Ectodermal cell (in vitro differentiated cells): ENCODE results near the gene TPRKB.
"Not testable (repeated sequence)": the region's sequence is repeated elsewhere in the genome, so short reads cannot be mapped to it uniquely, and the experiment has no call there.

Source experiments
- H3K27ac ChIP-seq: 2 replicates; pipeline ENCODE4 v1.7.0; 2013; ENCODE audit warnings: mild to moderate bottlenecking, low read depth, low read length; ENCODE audit not compliant: insufficient read depth, poor library complexity, severe bottlenecking
- H3K27me3 ChIP-seq: 2 replicates; pipeline ENCODE4 v1.7.0; 2013; ENCODE audit warnings: mild to moderate bottlenecking, low read length; ENCODE audit not compliant: insufficient read depth, control insufficient read depth, poor library complexity, severe bottlenecking
- H3K36me3 ChIP-seq: one replicate; pipeline ENCODE4 v1.7.0; 2013; ENCODE audit warnings: low read length; ENCODE audit not compliant: control insufficient read depth, insufficient read depth
- H3K4me1 ChIP-seq: one replicate; pipeline ENCODE4 v1.7.0; 2013; ENCODE audit warnings: low read length; ENCODE audit not compliant: control insufficient read depth, insufficient read depth
- H3K4me3 ChIP-seq: 2 replicates; pipeline ENCODE4 v1.7.0; 2013; ENCODE audit warnings: low read depth, low read length, control low read depth; ENCODE audit not compliant: insufficient read depth
- H3K9me3 ChIP-seq: 2 replicates; pipeline ENCODE4 v1.7.0; 2013; ENCODE audit warnings: mild to moderate bottlenecking, low read length, moderate library complexity; ENCODE audit not compliant: control insufficient read depth
- WGBS, 2 experiments: methylation state at CpG; one replicate each; pipeline ENCODE4 v1.1.7; 2013; ENCODE audit warnings: missing lambda C conversion rate in 2 of 2; 5-methylcytosine and 5-hydroxymethylcytosine counted together

The TPRKB gene

DNA sequence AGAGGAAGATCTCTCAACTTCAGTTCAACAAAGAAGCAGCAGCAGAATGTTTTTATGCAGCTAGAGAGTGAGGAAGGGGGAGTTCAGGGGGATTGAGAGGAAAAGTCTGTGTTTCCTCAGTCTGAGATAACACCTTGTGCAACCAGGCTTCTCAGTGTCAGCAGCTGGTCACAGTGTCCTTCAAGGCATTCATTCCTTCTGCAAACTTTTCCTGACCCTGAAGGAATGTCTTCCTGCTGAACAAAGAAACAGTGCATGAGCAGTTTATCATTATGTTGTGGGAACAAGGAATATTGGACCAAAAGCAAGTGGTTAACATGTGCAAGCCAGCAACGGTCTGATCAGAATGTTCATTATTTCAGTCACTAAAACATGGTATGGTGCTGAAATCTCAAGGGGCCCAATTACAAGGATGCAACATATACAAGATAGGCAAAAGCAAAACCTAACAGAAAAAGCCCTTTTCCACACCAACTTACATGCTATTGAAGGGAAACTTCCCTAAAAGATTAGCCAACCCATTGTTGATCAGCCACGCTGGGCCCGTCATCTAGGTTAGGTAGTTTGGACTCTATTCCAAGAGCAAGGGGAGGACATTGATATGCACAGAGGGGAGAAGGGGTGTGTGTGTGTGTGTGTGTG is 34.2 kb downstream of the TPRKB start:
- not testable (repeated sequence) for H3K27me3 ChIP-seq, H3K9me3 ChIP-seq, H3K27ac ChIP-seq, H3K36me3 ChIP-seq, H3K4me1 ChIP-seq, H3K4me3 ChIP-seq
- 89 to 94% methylated on average over 3 of the region's 3 CpGs for WGBS, 2 experiments

DNA sequence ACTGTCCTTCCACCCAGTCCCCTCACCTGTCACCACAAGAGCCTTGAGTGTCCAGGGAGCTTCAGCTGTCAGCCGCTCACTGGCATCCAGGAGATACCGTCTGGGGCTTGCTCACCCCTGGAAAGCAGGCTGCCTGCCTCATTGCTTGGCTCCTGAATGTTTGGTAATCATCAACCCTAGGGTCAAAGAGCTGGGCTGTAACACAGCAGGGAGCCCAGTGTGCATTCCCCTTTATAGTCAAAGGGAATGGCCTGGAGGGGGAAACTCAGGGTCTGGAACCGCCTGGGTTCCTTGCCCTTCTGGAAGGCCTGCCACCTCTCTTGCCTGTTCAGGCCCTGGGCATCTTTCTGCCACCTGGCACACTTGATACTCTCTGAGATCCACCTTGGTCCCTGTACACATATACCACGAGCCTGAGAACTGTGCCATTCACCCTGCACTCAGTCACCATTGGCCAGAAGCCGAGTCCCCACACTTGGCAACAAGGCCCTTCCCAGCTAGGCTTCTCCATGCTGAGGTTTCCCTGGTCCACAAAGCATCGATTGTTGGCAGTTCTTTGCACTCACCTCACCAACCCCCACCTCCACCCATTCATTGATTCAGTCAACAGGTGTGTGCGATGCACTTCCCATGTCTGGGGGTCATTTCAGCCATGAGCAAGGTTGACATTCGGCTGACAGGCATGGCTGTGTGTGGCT is 35.0 kb downstream of the TPRKB start:
- 83 to 86% methylated on average over 8 of the region's 8 CpGs for WGBS, 2 experiments
- no peaks in the 10 kb centered on the region for H3K9me3 ChIP-seq
- peaks cover 8% of the 10 kb centered on the region for H3K27me3 ChIP-seq
- no peaks in the 10 kb centered on the region for H3K36me3 ChIP-seq
- no peak overlapping the region for H3K27ac ChIP-seq
- H3K4me1 ChIP-seq: no peaks in the 10 kb centered on the region
- H3K4me3 ChIP-seq: no peak overlapping the region

DNA sequence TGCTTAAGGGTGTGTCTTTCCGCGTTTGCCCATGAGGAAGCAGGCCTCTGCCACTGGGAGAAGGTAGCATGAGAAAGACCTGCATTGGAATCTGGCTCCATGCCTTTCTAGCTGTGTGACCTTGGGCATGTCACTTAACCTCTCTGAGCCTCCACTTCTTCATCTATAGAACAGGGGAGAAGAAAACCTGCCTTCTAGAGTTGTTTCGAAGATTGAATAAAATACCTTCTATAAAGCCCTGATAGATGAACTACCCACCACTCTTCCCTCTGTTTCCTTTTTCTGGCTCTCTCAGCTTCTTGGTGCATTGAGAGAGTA is 35.7 kb downstream of the TPRKB start:
- not testable (repeated sequence) for H3K9me3 ChIP-seq, H3K4me1 ChIP-seq, H3K4me3 ChIP-seq, H3K27me3 ChIP-seq, H3K27ac ChIP-seq, H3K36me3 ChIP-seq
- 83 to 87% methylated on average over 1 of the region's 3 CpGs for WGBS, 2 experiments

DNA sequence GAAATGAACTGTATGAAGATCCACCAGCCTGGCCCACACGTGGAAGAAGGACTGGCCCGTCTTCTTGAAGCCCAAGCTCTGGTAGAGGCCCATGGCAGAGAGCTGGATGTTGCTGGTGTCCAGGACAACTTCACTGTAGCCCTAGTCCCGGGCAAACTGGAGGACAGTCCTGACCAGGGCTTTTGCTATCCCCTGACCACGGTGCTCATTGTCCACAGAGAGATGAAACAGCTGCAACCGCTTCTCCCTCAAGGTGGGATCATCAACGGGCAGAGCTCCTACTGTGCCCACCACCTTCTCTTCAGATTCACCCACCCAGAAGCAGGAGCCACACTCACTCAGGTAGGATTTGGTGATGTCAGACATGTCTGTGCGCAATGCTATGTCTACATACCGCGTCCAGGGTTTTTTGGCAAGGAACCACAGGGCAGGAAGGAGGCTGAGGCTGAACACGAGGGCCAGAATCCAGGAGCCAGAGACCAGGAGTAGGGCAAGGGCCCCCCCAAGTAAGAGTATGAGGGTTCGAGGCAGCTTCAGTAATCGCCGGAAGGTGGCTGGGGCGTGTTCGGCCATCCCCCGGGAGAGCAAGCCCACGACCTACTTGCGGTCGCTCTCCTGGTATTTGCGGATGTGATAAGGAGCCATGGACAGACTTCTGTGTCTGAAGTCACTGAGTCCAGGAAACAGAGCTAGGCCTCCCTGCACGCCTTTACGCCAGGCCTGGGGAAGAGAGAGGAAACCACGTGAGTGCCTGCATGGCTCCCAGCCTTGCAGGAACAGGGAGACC is 36.3 kb downstream of the TPRKB start:
- no peak overlapping the region for H3K27ac ChIP-seq

DNA sequence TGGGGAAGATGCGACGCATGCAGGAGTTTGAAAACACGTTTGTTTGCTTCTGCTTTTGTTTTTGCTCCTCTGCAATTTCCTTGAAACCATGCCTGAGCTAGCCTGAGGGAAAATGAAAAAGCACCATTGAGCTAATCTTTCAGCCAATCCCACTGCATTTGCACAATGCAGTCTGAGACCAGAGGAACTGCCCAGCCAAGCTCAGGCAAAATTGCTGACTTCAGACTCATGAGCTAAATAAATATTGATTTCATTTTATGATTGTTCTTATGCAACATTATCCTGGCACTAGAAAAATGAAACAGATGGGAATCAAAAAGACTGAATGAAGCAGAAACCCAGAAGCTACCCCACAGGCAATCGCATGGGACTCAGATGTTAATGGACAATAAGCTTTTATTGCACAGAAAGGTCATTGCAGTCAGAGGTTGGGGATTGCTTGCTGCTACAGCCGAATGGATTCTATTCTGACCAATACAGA is 37.0 kb downstream of the TPRKB start:
- Histone ChIP-seq H3K27me3 (peaks cover 12% of the 10 kb centered on the region), H3K27ac (no peak overlapping the region), H3K36me3 (no peaks in the 10 kb centered on the region), H3K4me1 (no peaks in the 10 kb centered on the region), H3K4me3 (no peak overlapping the region), H3K9me3 (no peaks in the 10 kb centered on the region)
- WGBS, 2 experiments: 85% methylated on average over 5 of the region's 5 CpGs

More for the DNA sequence above, 36.3 kb downstream of the TPRKB start:
- 91 to 92% methylated on average over 22 to 23 of the region's 23 CpGs for WGBS, 2 experiments
- Histone ChIP-seq H3K9me3 (no peaks in the 10 kb centered on the region), H3K27me3 (peaks cover 8% of the 10 kb centered on the region), H3K36me3 (no peaks in the 10 kb centered on the region), H3K4me1 (no peaks in the 10 kb centered on the region), H3K4me3 (no peak overlapping the region)

DNA sequence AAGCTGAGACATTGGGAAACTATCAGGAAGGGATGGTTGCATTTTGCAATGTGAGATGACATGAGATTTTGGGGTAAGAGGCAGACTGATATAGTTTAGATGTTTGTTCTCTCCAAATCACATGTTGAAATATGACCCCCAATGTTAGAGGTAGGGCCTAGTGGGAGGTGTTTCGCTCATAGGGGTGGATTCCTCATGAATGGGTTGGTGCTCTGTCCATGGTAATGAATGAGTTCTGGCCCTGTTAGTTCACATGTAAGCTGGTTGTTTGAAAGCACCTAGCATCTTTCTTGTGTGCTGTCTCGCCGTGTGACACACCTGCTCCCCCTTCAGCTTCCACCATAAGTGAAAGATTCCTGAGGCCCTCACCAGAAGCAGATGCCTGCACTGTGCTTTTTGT is 37.7 kb downstream of the TPRKB start:
- Histone ChIP-seq H3K4me1 (no peaks in the 10 kb centered on the region), H3K36me3 (no peaks in the 10 kb centered on the region), H3K27me3 (peaks cover 13% of the 10 kb centered on the region), H3K9me3 (no peaks in the 10 kb centered on the region), H3K4me3 (no peak overlapping the region), H3K27ac (no peak overlapping the region)
- 86 to 91% methylated on average over 3 of the region's 3 CpGs for WGBS, 2 experiments

DNA sequence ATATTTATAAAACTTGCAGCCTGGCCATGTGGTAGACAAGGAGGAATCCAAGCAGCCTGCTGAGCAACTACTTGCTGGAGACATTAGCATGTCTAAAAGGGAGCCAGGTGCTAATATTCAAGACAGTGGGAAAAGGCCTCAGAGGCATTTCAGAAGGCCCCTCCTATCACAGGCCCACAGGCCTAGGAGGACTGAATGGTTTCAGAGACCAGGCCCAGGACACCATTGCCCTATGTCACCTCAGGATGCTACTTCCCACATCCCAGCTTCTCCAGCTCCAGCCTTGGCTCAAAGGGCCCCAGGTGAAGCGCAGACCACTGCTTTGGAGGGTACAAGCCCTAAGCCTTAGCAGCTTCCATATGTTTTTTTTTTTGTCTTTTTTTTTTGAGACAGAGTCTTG is 39.0 kb downstream of the TPRKB start:
- Histone ChIP-seq H3K36me3 (no peaks in the 10 kb centered on the region), H3K27me3 (peaks cover 9% of the 10 kb centered on the region), H3K4me3 (no peak overlapping the region), H3K4me1 (no peaks in the 10 kb centered on the region), H3K27ac (no peak overlapping the region), H3K9me3 (no peaks in the 10 kb centered on the region)
- 62 to 71% methylated on average over 1 of the region's 1 CpG for WGBS, 2 experiments

DNA sequence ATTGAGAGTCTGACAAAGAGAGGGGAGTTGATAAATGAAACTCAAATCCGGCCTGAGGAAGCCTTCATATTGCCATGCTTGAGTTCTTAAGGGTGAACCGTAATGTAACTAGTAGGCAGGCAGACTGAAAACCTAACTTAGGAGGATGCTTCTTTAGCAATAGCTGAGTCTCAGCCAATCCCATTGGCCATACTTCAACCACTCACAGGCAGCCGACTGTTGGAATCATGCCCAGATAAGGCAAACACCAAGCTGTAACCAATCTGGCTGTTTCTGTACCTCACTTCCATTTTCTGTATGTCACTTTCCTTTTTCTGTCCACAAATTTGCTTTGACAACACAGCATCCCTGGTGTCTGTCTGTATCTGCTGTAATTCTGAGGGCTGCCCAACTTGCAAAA is 39.5 kb downstream of the TPRKB start:
- Histone ChIP-seq H3K27ac (no peak overlapping the region), H3K9me3 (no peaks in the 10 kb centered on the region), H3K4me3 (no peak overlapping the region), H3K36me3 (no peaks in the 10 kb centered on the region), H3K27me3 (peaks cover 12% of the 10 kb centered on the region), H3K4me1 (no peaks in the 10 kb centered on the region)
- WGBS, 2 experiments: 90 to 95% methylated on average over 3 of the region's 3 CpGs

DNA sequence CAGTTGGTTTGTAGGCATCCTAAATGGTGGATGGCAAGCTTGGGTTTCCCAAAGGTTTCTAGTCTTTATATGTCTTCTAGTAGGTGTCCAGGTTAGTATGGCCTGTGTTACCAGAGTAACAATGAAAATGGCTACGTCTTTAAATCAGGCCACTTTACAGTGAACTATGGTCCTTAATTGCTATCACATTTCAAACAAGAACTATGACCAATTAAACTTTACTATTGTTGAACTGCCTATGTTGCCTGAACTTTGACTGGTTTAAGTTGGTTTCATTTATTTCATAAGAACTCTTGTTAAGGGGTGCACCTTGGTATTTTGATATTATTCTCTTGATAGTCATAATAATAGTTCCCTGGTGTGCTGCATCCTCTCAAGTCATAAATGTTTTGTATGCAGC is 40.2 kb downstream of the TPRKB start:
- H3K27ac ChIP-seq, H3K9me3 ChIP-seq, H3K4me1 ChIP-seq, H3K4me3 ChIP-seq, H3K36me3 ChIP-seq: not testable (repeated sequence)
- peaks cover 12% of the 10 kb centered on the region for H3K27me3 ChIP-seq
- 87 to 88% methylated on average over 1 of the region's 1 CpG for WGBS, 2 experiments

DNA sequence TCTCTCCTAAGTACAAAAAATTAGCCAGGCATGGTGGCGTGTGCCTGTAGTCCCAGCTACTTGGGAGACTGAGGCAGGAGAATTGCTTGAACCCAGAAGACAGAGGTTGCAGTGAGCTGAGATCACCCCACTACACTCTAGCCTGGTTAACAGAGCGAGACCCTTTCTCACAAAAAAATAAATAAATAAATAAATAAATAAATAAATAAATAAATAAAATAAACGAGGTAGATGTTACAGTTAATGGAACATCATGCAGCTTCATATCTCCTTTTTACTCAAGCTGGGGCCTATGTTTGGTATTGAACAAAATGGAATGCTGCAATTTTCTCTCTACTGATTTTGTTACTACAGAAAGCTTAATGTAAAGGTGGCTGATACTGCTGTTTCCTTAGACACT is 40.6 kb downstream of the TPRKB start:
- H3K9me3 ChIP-seq, H3K36me3 ChIP-seq, H3K4me1 ChIP-seq, H3K27ac ChIP-seq, H3K4me3 ChIP-seq: not testable (repeated sequence)
- WGBS, 2 experiments: 92 to 94% methylated on average over 2 of the region's 3 CpGs
- H3K27me3 ChIP-seq: peaks cover 12% of the 10 kb centered on the region
